Keratinocyte (primary cell): Measurements from ENCODE around the gene HYAL2. TPM values are rescaled to one million over a fixed set of nuclear protein-coding genes. Genes with fewer than 3 reads are reported as not detected.

Experiments used
- DNase-seq: peaks from one replicate; pipeline ENCODE4 v3.0.0-alpha.2; 2011; ENCODE audit warnings: low read depth, missing footprints, low spot score
- FAIRE-seq: peaks from 2 replicates; lab custom pipeline; 2011; peaks lifted over from hg19 to GRCh38; lab: Jason Lieb, UNC
- H2AFZ ChIP-seq: 2 replicates; pipeline ENCODE4 v1.6.0; 2012; ENCODE audit warnings: low read length, control low read depth, inconsistent platforms; ENCODE audit not compliant: control insufficient read depth
- H3K27ac ChIP-seq: 2 replicates; pipeline ENCODE4 v1.5.1; 2011; ENCODE audit warnings: low read length; ENCODE audit not compliant: control insufficient read depth, insufficient read depth
- H3K27me3 ChIP-seq: 3 replicates; pipeline ENCODE4 v1.6.0; 2011; ENCODE audit warnings: low read length; ENCODE audit not compliant: control insufficient read depth, insufficient read depth; ENCODE audit errors: extremely low read depth
- H3K36me3 ChIP-seq, 2 experiments: 2 replicates in 1 of 2; 3 replicates in 1 of 2; pipeline ENCODE4 v1.5.1; 2011; ENCODE audit warnings: low read length in 2 of 2, mild to moderate bottlenecking in 1 of 2; ENCODE audit not compliant: control insufficient read depth in 2 of 2, insufficient read depth in 2 of 2; ENCODE audit errors: extremely low read depth in 1 of 2
- H3K4me1 ChIP-seq: 3 replicates; pipeline ENCODE4 v1.5.1; 2011; ENCODE audit warnings: low read length; ENCODE audit not compliant: control insufficient read depth, insufficient read depth; ENCODE audit errors: extremely low read depth
- H3K4me2 ChIP-seq: 3 replicates; pipeline ENCODE4 v1.6.0; 2011; ENCODE audit warnings: low read depth, low read length; ENCODE audit not compliant: control insufficient read depth, insufficient read depth; ENCODE audit errors: extremely low read depth
- H3K4me3 ChIP-seq, 3 experiments: fragments of 200-600 bp in 1 of 3; sonication (generic) in 1 of 3; 2 replicates in 2 of 3; 3 replicates in 1 of 3; pipeline ENCODE4 v1.5.1; 2011 to 2016; ENCODE audit warnings: low read length in 3 of 3, mild to moderate bottlenecking in 3 of 3, control low read depth in 2 of 3, inconsistent platforms in 1 of 3, low read depth in 1 of 3, mixed read lengths in 1 of 3, mixed run types in 1 of 3, moderate library complexity in 1 of 3; ENCODE audit not compliant: control insufficient read depth in 2 of 3, insufficient read depth in 2 of 3; ENCODE audit errors: extremely low read depth in 1 of 3
- H3K79me2 ChIP-seq: 2 replicates; pipeline ENCODE4 v1.6.0; 2012; ENCODE audit warnings: low read length; ENCODE audit not compliant: control insufficient read depth, insufficient read depth
- H3K9ac ChIP-seq: 3 replicates; pipeline ENCODE4 v1.6.0; 2011; ENCODE audit warnings: low read length; ENCODE audit not compliant: control insufficient read depth, insufficient read depth; ENCODE audit errors: extremely low read depth
- H3K9me1 ChIP-seq: 3 replicates; pipeline ENCODE4 v1.6.0; 2011; ENCODE audit warnings: low read length; ENCODE audit not compliant: control insufficient read depth, insufficient read depth; ENCODE audit errors: extremely low read depth
- H3K9me3 ChIP-seq: 2 replicates; pipeline ENCODE4 v1.5.1; 2012; ENCODE audit warnings: low read depth, low read length; ENCODE audit not compliant: control insufficient read depth
- H4K20me1 ChIP-seq: 3 replicates; pipeline ENCODE4 v1.6.0; 2011; ENCODE audit warnings: low read length; ENCODE audit not compliant: control insufficient read depth, insufficient read depth; ENCODE audit errors: extremely low read depth
- EZH2 ChIP-seq: IDR thresholded peaks from one replicate; pipeline ENCODE4 v1.6.1; 2012; ENCODE audit warnings: inconsistent platforms, mild to moderate bottlenecking, low read length, moderate library complexity
- dilution Hi-C: fragments of 300-500 bp; cut with MboI; formaldehyde crosslinking; loops from one replicate; pipeline ENCODE4 v1.7.0; 2020; ENCODE audit warnings: low sequenced_read_pairs; ENCODE audit not compliant: extremely low pct_ligation_motif_present
- polyA plus RNA-seq, 5 experiments: library from polyadenylated mRNA; depleted of rRNA in 3 of 5; stranded (reverse) in 3 of 5; stranded (forward) in 1 of 5; unstranded in 1 of 5; fragments of >200 nt; gene quantifications; 1 replicate in 1 of 5; 2 replicates in 3 of 5; 3 replicates in 1 of 5; pipeline versions ENCODE4 v1.2.1 to v1.2.3, GENCODE V29; 2011 to 2012; ENCODE audit warnings: missing spikeins in 2 of 5, low read depth in 1 of 5, low replicate concordance in 1 of 5
- TF ChIP-seq, protein P1 (sequence below), 3 experiments: IDR thresholded peaks in 1 of 3; conservative IDR thresholded peaks in 1 of 3; optimal IDR thresholded peaks in 1 of 3; 2 replicates in 2 of 3; 3 replicates in 1 of 3; pipeline versions ENCODE3 to v1.5.1; 2011; ENCODE audit warnings: low read length in 3 of 3, mild to moderate bottlenecking in 3 of 3, moderate library complexity in 2 of 3, control low read depth in 1 of 3, inconsistent platforms in 1 of 3; ENCODE audit not compliant: insufficient read depth in 2 of 3; ENCODE audit errors: extremely low read depth in 1 of 3

HYAL2 gene
- polyA plus RNA-seq, 1 donor (not counting 4 experiments of a cell fraction or from before 2014, with no cell fraction given), result 42.8 TPM

GRCh38 chr3:50299638-50299928 lies 23.0 kb downstream of the HYAL2 start:
- Histone ChIP-seq H4K20me1 (no peaks in the 10 kb centered on the region), H2AFZ (no peak overlapping the region), H3K4me1 (peaks cover 34% of the 10 kb centered on the region), H3K9ac (peak overlapping the region; percentile 76), H3K79me2 (peaks cover 9% of the 10 kb centered on the region), H3K4me3 (peak overlapping the region; percentile 13 to 67 (median 48)), H3K9me3 (no peaks in the 10 kb centered on the region), H3K9me1 (peaks cover 4% of the 10 kb centered on the region), H3K36me3 (peaks cover 0 to 4% of the 10 kb centered on the region in 2 experiments), H3K27ac (peak overlapping the region; percentile 97), H3K27me3 (no peaks in the 10 kb centered on the region), H3K4me2 (peak overlapping the region; percentile 79)
- dilution Hi-C loops, result no loop called here
- no peak for FAIRE-seq
- TF ChIP-seq, protein P1, sequence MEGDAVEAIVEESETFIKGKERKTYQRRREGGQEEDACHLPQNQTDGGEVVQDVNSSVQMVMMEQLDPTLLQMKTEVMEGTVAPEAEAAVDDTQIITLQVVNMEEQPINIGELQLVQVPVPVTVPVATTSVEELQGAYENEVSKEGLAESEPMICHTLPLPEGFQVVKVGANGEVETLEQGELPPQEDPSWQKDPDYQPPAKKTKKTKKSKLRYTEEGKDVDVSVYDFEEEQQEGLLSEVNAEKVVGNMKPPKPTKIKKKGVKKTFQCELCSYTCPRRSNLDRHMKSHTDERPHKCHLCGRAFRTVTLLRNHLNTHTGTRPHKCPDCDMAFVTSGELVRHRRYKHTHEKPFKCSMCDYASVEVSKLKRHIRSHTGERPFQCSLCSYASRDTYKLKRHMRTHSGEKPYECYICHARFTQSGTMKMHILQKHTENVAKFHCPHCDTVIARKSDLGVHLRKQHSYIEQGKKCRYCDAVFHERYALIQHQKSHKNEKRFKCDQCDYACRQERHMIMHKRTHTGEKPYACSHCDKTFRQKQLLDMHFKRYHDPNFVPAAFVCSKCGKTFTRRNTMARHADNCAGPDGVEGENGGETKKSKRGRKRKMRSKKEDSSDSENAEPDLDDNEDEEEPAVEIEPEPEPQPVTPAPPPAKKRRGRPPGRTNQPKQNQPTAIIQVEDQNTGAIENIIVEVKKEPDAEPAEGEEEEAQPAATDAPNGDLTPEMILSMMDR (optimal IDR thresholded peaks at IDR 0.05 in 1 of 3, IDR thresholded peaks at IDR 0.05 in 1 of 3, conservative IDR thresholded peaks at IDR 0.05 in 1 of 3; ENCODE audit: extremely low read depth in 1 of 3, insufficient read depth in 2 of 3, low read length in 3 of 3), result no peak
- TF ChIP-seq EZH2, result no peak
- no peak for DNase-seq

DNA sequence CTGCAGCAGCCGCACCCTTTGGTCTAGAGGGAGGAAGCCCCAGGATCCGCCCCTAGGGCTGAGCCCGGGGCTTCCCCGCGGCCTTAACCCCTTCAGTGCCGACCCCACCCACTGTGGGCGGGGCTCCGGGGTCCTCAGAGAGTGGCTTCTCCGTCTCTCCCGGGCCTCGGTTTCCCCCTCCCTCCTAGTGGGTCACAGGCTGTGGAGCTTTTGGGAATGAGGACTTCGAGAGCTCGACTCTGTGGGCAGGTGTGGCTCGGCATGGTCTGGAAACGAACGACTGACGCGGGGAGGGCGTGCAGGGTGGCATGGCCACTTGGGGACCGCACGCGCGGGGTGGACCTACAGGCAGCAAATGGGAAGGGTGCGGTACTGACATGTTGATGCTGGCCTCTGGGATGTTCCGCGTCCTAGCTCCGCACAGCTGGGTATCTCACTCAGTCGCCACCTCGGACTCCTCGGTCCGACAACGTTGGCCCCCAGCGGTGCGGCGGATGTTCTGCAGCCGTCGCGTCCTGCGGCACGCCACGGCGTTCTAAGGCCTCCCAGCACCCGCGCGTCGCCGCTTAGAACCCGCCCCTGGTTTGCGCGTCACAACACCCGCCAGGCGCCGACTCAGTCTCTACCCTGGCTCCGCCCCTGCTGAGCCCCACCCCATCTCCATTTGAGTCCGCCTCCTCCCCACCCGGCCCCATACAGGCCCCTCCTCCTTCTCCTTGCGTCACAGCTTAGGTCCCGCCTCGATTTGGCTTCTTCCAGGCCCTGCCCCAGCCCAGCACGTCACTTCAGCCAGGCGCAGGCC lies 23.5 kb downstream of the HYAL2 start, which contains the start of the genes HYAL3 and NAA80:
TSS of gene HYAL3 (minus strand) at position 570 of the 802 bp plus-strand sequence. CDS start 3,803 bp downstream, outside the sequence.
TSS of gene NAA80 (minus strand) at position 570 of the 802 bp plus-strand sequence. CDS start 1,942 bp downstream, outside the sequence.
- DNase-seq (peak; percentile 100), FAIRE-seq (no peak)
- Histone ChIP-seq H4K20me1 (no peaks in the 10 kb centered on the region), H3K27me3 (no peaks in the 10 kb centered on the region), H2AFZ (peak within 1 kb of the TSS; percentile 94), H3K4me2 (peak within 1 kb of the TSS; percentile 94), H3K4me1 (peaks cover 32% of the 10 kb centered on the region), H3K9me3 (no peaks in the 10 kb centered on the region), H3K36me3 (peaks cover 0 to 4% of the 10 kb centered on the region in 2 experiments), H3K9me1 (peaks cover 3% of the 10 kb centered on the region), H3K4me3 (peak within 1 kb of the TSS; percentile 76 to 97 (median 94)), H3K27ac (peak within 1 kb of the TSS; percentile 97), H3K9ac (peak within 1 kb of the TSS; percentile 95), H3K79me2 (peaks cover 9% of the 10 kb centered on the region)
- dilution Hi-C loops, result no loop called here
- no peak for TF ChIP-seq EZH2
- TF ChIP-seq, protein P1 (optimal IDR thresholded peaks at IDR 0.05 in 1 of 3, IDR thresholded peaks at IDR 0.05 in 1 of 3, conservative IDR thresholded peaks at IDR 0.05 in 1 of 3; ENCODE audit: extremely low read depth in 1 of 3, insufficient read depth in 2 of 3, low read length in 3 of 3), result peak in 2 of 3 experiments; percentile 41 to 48
